Measurements from ENCODE around the gene PLCB1.
A peak's percentile ranks its signal among the peaks of the same experiment; 100 is the strongest.

Gene PLCB1

DNA sequence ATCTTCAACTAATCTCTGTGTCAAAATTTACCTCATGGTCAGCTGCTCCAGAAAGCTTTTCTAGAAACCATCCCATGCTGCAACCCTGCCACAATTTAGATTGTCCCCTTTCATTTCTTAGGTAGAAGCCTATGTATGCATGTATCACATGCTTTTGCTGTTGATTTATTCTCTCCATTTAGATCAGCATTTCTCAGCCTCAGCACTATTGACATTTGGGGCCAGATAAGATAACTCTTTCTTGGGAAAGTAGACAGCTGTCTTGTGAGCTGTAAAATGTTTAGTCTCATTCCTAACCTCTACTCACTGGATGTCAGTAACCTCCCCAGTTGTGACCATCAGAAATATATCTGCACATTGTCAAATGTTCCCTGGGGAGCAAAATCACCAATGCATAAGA is 99.0 kb downstream of the PLCB1 start:
- no peak overlapping the region for H3K4me3 ChIP-seq
- H3K4me2 ChIP-seq: peak overlapping the region; percentile 46
- peaks cover 57% of the 10 kb centered on the region for H3K4me1 ChIP-seq
- no peaks in the 10 kb centered on the region for H4K20me1 ChIP-seq
- no peak overlapping the region for H3K9ac ChIP-seq
- no peaks in the 10 kb centered on the region for H3K36me3 ChIP-seq
- no peaks in the 10 kb centered on the region for H3K9me3 ChIP-seq
- H3K27ac ChIP-seq: no peak overlapping the region
- no peak for TF ChIP-seq Cebpa-rat (IDR thresholded peaks at IDR 0.05)
- no peaks in the 10 kb centered on the region for H3K27me3 ChIP-seq

DNA sequence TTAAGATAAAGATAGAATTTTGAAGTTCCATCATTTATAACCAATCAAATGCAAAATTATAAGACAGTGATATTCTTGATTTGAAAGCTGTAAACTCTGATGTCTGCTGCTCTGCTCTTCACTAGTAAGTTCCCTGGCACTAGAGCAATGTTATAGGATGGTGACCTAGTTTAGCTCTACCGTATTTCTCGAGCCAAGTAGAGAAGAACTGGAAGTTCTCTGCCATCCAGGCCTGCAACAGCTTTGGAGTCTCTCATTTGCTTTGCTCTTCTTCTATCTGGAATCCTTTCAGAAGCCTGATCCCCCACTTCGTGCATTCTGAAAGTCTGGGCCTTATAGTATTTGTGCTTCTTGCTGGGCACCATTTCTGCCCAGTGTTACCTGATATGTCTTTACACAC is 100.3 kb downstream of the PLCB1 start:
- Histone ChIP-seq H3K4me2 (peak overlapping the region; percentile 77), H3K4me1 (peaks cover 57% of the 10 kb centered on the region), H3K36me3 (no peaks in the 10 kb centered on the region), H3K9me3 (no peaks in the 10 kb centered on the region), H4K20me1 (no peaks in the 10 kb centered on the region), H3K27ac (peak overlapping the region; percentile 75), H3K4me3 (no peak overlapping the region), H3K27me3 (no peaks in the 10 kb centered on the region), H3K9ac (no peak overlapping the region)
- TF ChIP-seq Cebpa-rat (IDR thresholded peaks at IDR 0.05): no peak

DNA sequence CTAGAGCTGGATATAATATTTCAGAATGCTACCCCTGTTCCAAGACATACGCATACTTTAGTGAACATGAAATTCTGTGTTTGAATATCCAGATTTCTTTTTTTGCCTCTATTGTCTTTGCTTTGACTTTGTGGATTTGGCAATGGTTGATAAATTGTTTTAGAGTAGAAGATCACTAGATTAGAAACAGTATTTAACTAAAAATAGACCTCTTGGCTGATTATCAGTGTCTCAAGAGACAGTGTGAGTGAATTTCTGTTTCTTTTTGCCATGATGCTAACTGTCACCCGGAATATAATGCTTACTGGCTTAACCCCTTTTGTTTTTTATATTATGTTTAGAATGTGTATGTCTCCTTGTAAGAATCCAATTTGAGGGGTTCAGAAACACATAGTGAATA is 102.5 kb downstream of the PLCB1 start:
- no peak for TF ChIP-seq Cebpa-rat (IDR thresholded peaks at IDR 0.05)
- no peaks in the 10 kb centered on the region for H4K20me1 ChIP-seq
- no peaks in the 10 kb centered on the region for H3K36me3 ChIP-seq
- peak overlapping the region; percentile 38; the same call in 1 of the 2 replicates for H3K4me3 ChIP-seq
- H3K9ac ChIP-seq: peak overlapping the region; percentile 38
- H3K4me2 ChIP-seq: peak overlapping the region; percentile 77
- peak overlapping the region; percentile 75 for H3K27ac ChIP-seq
- H3K27me3 ChIP-seq: no peaks in the 10 kb centered on the region
- no peaks in the 10 kb centered on the region for H3K9me3 ChIP-seq
- H3K4me1 ChIP-seq: peaks cover 52% of the 10 kb centered on the region

DNA sequence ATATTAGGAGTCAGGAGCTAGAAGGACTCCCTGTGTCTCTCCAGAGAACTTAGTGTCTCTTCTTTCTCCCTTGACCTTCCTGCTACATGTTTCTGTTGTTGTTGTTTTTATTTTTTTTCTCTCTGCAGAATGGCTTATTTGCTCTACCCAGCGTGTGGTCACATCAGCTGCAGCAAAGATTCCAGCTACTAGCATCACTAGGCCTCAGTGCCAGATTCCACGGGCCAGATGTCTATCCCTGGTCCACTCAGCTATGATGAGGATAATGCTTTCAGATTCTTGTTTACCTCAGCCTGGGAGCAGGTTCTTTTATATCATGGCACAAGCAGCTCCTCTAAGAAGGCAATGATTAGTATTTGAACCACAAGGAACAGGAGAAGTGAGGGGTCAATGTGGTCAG is 110.0 kb downstream of the PLCB1 start:
- Histone ChIP-seq H3K9ac (no peak overlapping the region), H3K4me1 (peaks cover 18% of the 10 kb centered on the region), H3K4me3 (no peak overlapping the region), H4K20me1 (no peaks in the 10 kb centered on the region), H3K27me3 (no peaks in the 10 kb centered on the region), H3K9me3 (peaks cover 6% of the 10 kb centered on the region; the same call in 1 of the 2 replicates), H3K4me2 (no peak overlapping the region), H3K27ac (0 out of 2 replicates have a peak overlapping the region, but pooled peaks have one; percentile 1), H3K36me3 (no peaks in the 10 kb centered on the region; the same call in 1 of the 2 replicates)
- no peak for TF ChIP-seq Cebpa-rat (IDR thresholded peaks at IDR 0.05)

DNA sequence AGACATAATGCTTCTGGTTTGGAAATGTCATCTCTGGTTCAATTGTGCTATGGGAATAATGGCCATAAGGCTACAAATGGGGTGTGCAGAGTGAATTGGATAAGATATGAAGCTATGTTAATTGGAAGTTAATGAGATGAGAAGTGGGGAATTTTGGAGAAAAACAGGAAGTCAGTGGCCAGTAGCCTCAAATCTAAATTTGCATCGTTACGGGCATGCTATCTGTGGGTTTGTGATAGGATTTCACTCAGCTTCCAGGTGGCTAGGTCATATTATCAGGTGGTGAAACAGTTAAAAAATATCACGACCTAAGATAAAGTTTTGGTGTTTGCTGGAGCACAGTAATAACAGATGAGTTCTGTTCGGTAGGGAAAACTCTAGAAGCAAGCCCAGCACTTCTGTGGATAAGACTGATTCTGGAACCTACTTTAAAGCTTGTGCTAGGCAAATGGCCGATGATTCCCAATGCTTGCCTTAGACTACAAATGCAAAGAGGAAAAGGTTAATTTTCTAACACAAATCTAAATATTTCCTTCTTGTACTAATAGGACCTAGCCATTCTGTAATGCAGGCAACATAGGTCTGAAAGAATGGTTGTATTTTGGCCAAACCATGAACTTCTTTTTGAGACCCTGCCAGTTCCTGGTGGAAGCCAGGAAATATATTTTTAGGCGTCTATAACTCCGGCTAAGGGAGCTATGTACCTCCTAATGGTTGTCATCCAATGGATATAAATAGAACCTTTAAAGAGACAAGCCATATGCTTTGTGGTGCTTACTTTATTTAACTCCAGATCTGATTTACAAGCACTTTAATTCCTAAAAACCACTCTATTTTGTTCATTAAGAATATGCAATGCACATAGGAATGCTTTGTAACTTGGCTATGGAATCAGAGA is 111.0 kb downstream of the PLCB1 start:
- peaks cover 18% of the 10 kb centered on the region for H3K4me1 ChIP-seq
- H4K20me1 ChIP-seq: no peaks in the 10 kb centered on the region
- no peak overlapping the region for H3K9ac ChIP-seq
- peak overlapping the region; percentile 60 for H3K4me2 ChIP-seq
- H3K9me3 ChIP-seq: peaks cover 6% of the 10 kb centered on the region; the same call in 1 of the 2 replicates
- TF ChIP-seq Cebpa-rat (IDR thresholded peaks at IDR 0.05): no peak
- 0 out of 2 replicates have a peak overlapping the region, but pooled peaks have one; percentile 1 for H3K27ac ChIP-seq
- H3K4me3 ChIP-seq: no peak overlapping the region
- no peaks in the 10 kb centered on the region; the same call in 1 of the 2 replicates for H3K36me3 ChIP-seq
- no peaks in the 10 kb centered on the region for H3K27me3 ChIP-seq

DNA sequence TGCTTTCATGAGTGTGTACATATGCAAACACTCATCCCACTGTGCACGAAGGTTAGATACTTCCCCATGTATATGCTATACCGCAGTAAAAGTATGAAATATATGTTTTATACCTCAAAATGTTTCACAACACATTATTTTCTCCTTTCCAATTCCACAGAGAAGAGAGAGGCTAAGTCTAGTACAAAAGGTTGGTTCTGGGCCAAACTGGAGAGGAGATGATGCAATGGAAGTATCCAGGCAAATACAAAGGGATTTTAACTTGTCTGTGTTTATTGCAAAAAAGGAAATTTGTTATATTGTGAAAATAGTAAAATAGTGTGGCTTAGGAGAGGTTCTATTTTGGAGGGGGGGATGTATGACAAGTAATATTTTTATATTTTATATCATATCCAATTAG is 112.6 kb downstream of the PLCB1 start:
- Histone ChIP-seq H3K27me3 (no peaks in the 10 kb centered on the region), H3K4me3 (no peak overlapping the region), H3K4me2 (no peak overlapping the region), H3K9me3 (peaks cover 6% of the 10 kb centered on the region; the same call in 1 of the 2 replicates), H3K27ac (no peak overlapping the region), H3K36me3 (no peaks in the 10 kb centered on the region; the same call in 1 of the 2 replicates), H3K9ac (no peak overlapping the region), H4K20me1 (no peaks in the 10 kb centered on the region), H3K4me1 (peaks cover 18% of the 10 kb centered on the region)
- TF ChIP-seq Cebpa-rat (IDR thresholded peaks at IDR 0.05): no peak

DNA sequence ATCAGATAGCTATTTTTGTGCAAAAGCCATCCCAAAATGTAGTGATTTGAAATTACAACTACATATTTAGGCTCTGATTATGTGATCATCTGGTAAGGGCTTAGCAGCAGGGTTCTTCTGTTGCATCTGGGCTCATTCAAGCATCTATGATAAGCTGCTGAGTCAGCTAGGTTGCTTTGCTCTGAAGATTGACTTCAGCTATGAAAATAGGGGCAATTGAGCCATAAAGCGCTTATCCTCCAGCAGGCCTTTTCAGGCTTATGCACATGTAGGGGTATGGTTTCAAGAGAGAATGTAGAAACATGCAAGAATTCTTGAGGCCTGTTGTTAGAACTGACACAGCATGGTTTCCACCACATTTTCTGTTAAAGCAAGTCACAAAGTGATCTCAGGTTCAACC is 114.1 kb downstream of the PLCB1 start:
- Histone ChIP-seq H3K27me3 (no peaks in the 10 kb centered on the region), H3K9me3 (peaks cover 6% of the 10 kb centered on the region; the same call in 1 of the 2 replicates), H4K20me1 (no peaks in the 10 kb centered on the region), H3K4me2 (no peak overlapping the region), H3K4me1 (peaks cover 18% of the 10 kb centered on the region), H3K4me3 (no peak overlapping the region), H3K36me3 (no peaks in the 10 kb centered on the region; the same call in 1 of the 2 replicates), H3K27ac (no peak overlapping the region), H3K9ac (no peak overlapping the region)
- no peak for TF ChIP-seq Cebpa-rat (IDR thresholded peaks at IDR 0.05)

DNA sequence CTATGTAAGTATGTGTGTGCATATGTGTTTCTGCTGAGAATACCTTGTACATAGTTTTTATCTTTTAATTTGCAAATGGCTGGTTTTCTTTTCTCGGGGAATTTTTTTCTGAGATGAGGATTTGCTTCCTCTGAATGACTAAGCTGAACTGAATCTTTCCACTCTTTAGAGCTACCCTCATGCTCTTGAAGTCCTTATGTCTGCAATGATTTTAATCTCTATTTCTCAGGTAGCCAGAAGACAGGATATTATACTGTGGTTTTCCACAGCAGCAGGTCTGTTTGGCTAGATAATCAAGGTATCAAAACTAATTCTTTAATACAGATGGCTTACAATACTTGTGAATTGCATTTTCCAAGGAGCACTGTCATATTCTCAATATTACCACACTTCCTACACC is 114.7 kb downstream of the PLCB1 start:
- H3K4me1 ChIP-seq: peaks cover 19% of the 10 kb centered on the region
- peaks cover 6% of the 10 kb centered on the region; the same call in 1 of the 2 replicates for H3K9me3 ChIP-seq
- no peak overlapping the region for H3K27ac ChIP-seq
- no peak for TF ChIP-seq Cebpa-rat (IDR thresholded peaks at IDR 0.05)
- no peaks in the 10 kb centered on the region for H3K27me3 ChIP-seq
- no peak overlapping the region for H3K4me3 ChIP-seq
- no peak overlapping the region for H3K9ac ChIP-seq
- no peaks in the 10 kb centered on the region; the same call in 1 of the 2 replicates for H3K36me3 ChIP-seq
- no peak overlapping the region for H3K4me2 ChIP-seq
- H4K20me1 ChIP-seq: no peaks in the 10 kb centered on the region

DNA sequence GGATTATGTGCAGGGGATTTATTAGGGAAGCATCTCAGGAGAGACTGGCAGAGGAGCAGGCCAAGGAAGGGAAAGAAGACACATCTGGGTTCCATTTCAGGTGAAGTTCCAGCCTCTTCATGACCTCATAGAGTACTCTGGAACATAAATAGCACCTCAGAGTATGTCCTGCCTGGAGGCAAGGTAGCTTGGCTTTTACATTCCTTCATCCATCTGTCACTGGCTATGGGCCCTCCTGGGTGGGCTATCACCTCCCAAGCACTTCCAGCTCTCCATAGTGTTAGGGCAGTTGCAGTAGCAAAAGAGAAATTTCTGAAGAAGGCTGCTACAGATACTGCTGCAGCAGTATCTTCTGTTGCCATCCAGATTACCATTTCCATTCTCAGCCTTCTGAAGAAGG is 116.0 kb downstream of the PLCB1 start:
- no peak for TF ChIP-seq Cebpa-rat (IDR thresholded peaks at IDR 0.05)
- H3K9me3 ChIP-seq: peaks cover 6% of the 10 kb centered on the region; the same call in 1 of the 2 replicates
- H3K4me1 ChIP-seq: peaks cover 20% of the 10 kb centered on the region

DNA sequence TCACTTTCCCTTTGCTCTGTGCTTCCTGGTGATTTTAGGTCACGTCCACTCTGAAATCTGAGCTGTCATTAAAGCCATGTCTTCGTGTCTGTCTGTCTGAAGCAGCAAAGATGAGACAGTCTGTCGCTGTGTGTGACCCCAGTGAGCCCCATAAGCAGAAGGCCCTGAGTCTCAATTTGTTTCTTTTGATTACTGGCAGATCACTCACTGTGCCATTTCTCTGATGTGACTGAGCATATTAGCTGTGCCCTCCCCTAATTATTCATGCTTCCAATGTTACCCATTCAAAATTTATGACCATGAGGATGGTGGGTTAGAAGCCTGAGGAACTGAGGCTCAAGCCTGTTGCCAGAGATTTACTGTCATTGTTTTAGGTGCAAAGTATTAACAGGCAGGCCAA is 117.6 kb downstream of the PLCB1 start:
- TF ChIP-seq Cebpa-rat (IDR thresholded peaks at IDR 0.05): no peak
- H3K9me3 ChIP-seq: peaks cover 6% of the 10 kb centered on the region; the same call in 1 of the 2 replicates
- H3K4me3 ChIP-seq: no peak overlapping the region
- peaks cover 14% of the 10 kb centered on the region for H3K4me1 ChIP-seq
- no peaks in the 10 kb centered on the region for H4K20me1 ChIP-seq
- H3K4me2 ChIP-seq: no peak overlapping the region
- H3K9ac ChIP-seq: no peak overlapping the region
- no peaks in the 10 kb centered on the region for H3K36me3 ChIP-seq
- no peaks in the 10 kb centered on the region for H3K27me3 ChIP-seq
- no peak overlapping the region for H3K27ac ChIP-seq

More for the DNA sequence above, 116.0 kb downstream of the PLCB1 start:
- Histone ChIP-seq H3K4me2 (no peak overlapping the region), H3K4me3 (no peak overlapping the region), H3K36me3 (no peaks in the 10 kb centered on the region), H4K20me1 (no peaks in the 10 kb centered on the region), H3K27ac (no peak overlapping the region), H3K27me3 (no peaks in the 10 kb centered on the region), H3K9ac (no peak overlapping the region)
